Mammary epithelial cell (primary cell): Measurements from ENCODE around the gene EPHA1.

Experiments
- CTCF ChIP-seq, 2 donors: IDR thresholded peaks in 1 of 2; conservative IDR thresholded peaks in 1 of 2; 2 replicates each; pipeline ENCODE4 v1.5.1; 2011 to 2012; ENCODE audit warnings: inconsistent platforms in 2 of 2, low read length in 2 of 2, mild to moderate bottlenecking in 2 of 2, control low read depth in 1 of 2, low read depth in 1 of 2; ENCODE audit not compliant: insufficient read depth in 1 of 2; ENCODE audit errors: extremely low read depth in 1 of 2
- EZH2 ChIP-seq: IDR thresholded peaks from 2 replicates; pipeline ENCODE4 v1.6.1; 2012; ENCODE audit warnings: low read length, inconsistent platforms, borderline replicate concordance

GRCh38 chr7:143385891-143386781 lies 22.5 kb downstream of the EPHA1 start:
- TF ChIP-seq CTCF (conservative IDR thresholded peaks at IDR 0.05 in 1 of 2, IDR thresholded peaks at IDR 0.05 in 1 of 2; ENCODE audit: extremely low read depth in 1 of 2, insufficient read depth in 1 of 2, low read depth in 1 of 2, low read length in 2 of 2): no peak
- TF ChIP-seq EZH2: no peak
